HAP-1 (cell line): Measurements from ENCODE around the gene TRNAU1AP.
"Not testable (repeated sequence)": the region's sequence is repeated elsewhere in the genome, so short reads cannot be mapped to it uniquely, and the experiment has no call there.

Source experiments
- DNase-seq, 2 experiments: peaks; one replicate each; pipeline ENCODE4 v3.0.0-alpha.2; 2016 to 2020; ENCODE audit warnings: low spot score in 2 of 2
- H3K27me3 ChIP-seq: fragments of 250-450 bp; sonication (Bioruptor Pico); 2 replicates; pipeline ENCODE4 v1.5.1; 2020; ENCODE audit warnings: low read depth, mild to moderate bottlenecking, moderate library complexity
- H3K36me3 ChIP-seq: fragments of 250-450 bp; sonication (Bioruptor Pico); replicated peaks from 2 replicates; pipeline ENCODE4 v1.5.1; 2020; ENCODE audit warnings: mild to moderate bottlenecking
- H3K4me1 ChIP-seq: fragments of 250-450 bp; sonication (Bioruptor Pico); 2 replicates; pipeline ENCODE4 v1.5.1; 2020; ENCODE audit warnings: mild to moderate bottlenecking
- H3K4me3 ChIP-seq: fragments of 250-450 bp; sonication (Bioruptor Pico); 2 replicates; pipeline ENCODE4 v1.5.1; 2020; ENCODE audit warnings: mild to moderate bottlenecking, moderate library complexity
- H3K9me3 ChIP-seq: fragments of 250-450 bp; sonication (Bioruptor Pico); 2 replicates; pipeline ENCODE4 v1.5.1; 2020; ENCODE audit warnings: mild to moderate bottlenecking, moderate library complexity
- in situ Hi-C: fragments of 300-500 bp; cut with MboI; formaldehyde crosslinking; loops from 3 replicates; pipeline ENCODE4 v1.14.3; 2020; ENCODE audit warnings: low sequenced_read_pairs, inconsistent platforms, mixed read lengths

Gene TRNAU1AP

DNA sequence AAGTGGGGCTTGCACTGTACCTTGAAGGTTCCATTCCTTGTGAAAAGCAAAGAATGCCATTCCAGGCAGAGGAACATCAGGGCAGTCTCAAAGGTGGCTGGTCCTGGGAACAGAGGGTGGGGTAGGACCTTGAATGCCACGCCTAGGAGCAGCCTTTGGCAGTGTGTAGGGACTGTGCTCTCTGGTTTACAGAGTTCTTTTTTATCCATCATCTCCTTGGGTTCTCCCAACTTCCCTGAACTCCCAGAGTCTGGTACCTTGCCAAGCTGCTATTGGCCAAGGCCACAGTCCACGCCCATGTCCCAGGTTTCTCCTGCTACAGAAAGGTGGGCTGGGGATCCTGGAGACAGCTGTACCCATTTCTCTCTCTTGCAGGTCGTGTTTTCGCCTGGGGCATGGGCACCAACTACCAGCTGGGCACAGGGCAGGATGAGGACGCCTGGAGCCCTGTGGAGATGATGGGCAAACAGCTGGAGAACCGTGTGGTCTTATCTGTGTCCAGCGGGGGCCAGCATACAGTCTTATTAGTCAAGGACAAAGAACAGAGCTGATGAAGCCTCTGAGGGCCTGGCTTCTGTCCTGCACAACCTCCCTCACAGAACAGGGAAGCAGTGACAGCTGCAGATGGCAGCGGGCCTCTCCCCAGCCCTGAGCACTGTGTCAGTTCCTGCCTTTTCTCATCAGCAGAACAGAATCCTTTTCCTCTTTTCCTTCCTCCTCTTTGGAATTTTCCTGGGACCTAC lies 15.3 kb upstream of the TRNAU1AP start:
- in situ Hi-C loops, result no loop called here
- no peak overlapping the region for H3K4me3 ChIP-seq
- DNase-seq, result no peak
- H3K36me3 ChIP-seq, result peaks cover 57% of the 10 kb centered on the region
- H3K27me3 ChIP-seq, result no peaks in the 10 kb centered on the region
- H3K4me1 ChIP-seq, result peaks cover 10% of the 10 kb centered on the region
- no peaks in the 10 kb centered on the region; the same call in 1 of the 2 replicates for H3K9me3 ChIP-seq

DNA sequence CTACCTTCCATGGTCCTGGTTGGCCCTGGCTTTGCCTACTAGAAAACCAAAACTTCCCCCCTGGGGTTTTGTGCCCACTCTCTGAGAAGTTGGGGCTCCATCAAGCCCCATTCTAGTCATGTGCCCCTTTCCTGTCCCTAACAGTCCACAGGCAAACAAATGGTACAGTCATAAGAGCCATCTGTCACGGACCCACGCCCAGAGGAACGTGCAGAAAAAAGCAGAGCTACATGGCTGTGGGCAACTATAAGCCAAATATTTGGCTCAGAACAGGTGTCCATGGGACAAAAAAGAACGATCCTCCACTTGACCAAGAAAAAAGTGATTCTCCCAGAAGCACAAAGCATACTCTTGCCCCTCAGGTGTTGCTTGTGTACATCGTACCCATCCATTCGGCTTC lies 14.6 kb upstream of the TRNAU1AP start:
- peaks cover 51% of the 10 kb centered on the region for H3K36me3 ChIP-seq
- H3K27me3 ChIP-seq, result no peaks in the 10 kb centered on the region
- peaks cover 10% of the 10 kb centered on the region for H3K4me1 ChIP-seq
- no peak overlapping the region for H3K4me3 ChIP-seq
- no peaks in the 10 kb centered on the region; the same call in 1 of the 2 replicates for H3K9me3 ChIP-seq
- DNase-seq, result no peak
- in situ Hi-C loops, result no loop called here

DNA sequence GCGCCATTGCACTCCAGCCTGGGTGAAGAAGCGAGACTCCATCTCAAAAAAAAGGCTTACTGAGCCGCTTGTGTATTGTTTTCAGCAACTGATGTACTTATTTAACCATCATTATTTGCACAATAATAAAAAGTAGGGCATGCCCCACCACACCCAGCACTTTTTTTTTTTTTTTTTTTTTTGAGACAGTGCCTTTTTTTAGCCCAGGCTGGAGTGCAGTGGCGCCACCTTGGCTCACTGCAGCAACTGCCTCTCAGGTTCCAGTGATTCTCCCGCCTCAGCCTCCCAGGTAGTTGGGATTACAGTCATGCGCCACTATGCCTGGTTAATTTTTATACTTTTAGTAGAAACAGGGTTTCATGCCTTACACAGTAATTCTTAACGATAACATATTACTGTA lies 12.2 kb upstream of the TRNAU1AP start:
- Histone ChIP-seq H3K27me3 (no peaks in the 10 kb centered on the region), H3K4me3 (no peak overlapping the region), H3K4me1 (peaks cover 10% of the 10 kb centered on the region), H3K9me3 (no peaks in the 10 kb centered on the region; the same call in 1 of the 2 replicates), H3K36me3 (peaks cover 33% of the 10 kb centered on the region)
- peak; percentile 63 to 71 for DNase-seq
- in situ Hi-C loops, result no loop called here

DNA sequence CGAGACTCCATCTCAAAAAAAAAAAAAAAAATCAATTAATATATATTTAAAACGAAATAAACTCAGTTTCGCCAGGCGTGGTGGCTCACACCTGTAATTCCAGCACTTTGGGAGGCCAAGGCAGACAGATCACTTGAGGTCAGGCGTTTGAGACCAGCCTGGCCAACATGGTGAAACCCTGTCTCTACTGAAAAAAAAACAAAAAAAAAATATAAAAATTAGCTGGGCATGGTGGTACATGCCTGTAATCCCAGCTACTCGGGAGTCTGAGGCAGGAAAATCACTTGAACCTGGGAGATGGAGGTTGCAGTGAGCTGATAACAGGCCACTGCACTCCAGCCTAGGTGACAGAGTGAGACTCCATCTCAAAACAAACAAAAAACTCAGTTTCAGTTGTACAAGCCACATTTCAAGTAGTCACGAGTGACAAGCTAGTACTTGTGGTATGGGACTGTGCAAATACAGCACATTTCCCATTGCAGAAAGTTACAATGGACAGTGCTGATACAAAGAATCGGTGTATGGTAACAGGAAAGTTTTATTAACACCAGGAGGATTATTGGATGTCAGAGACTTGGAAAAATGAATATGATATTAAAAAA lies 11.4 kb upstream of the TRNAU1AP start:
- H3K27me3 ChIP-seq, in situ Hi-C loops, H3K4me3 ChIP-seq, DNase-seq, H3K9me3 ChIP-seq: not testable (repeated sequence)
- H3K36me3 ChIP-seq, result peaks cover 24% of the 10 kb centered on the region
- H3K4me1 ChIP-seq, result peaks cover 10% of the 10 kb centered on the region

DNA sequence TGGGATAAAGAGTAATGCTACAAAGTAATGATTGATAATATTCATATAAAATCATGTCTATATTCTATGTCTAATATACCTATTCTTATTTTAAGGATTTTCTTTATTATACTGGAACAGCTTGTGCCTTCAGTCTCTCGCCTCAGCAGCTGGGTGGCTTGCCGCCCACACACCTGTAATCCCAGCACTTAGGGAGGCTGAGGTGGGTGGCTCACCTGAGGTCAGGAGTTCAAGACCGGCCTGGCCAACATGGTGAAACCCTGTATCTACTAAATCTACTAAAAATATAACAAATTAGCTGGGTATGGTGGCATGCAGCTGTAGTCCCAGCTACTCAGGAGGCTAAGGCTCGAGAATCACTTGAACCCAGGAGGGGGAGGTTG lies 7.6 kb upstream of the TRNAU1AP start:
- Histone ChIP-seq H3K27me3 (no peaks in the 10 kb centered on the region), H3K36me3 (peaks cover 1% of the 10 kb centered on the region; the same call in 1 of the 2 replicates), H3K9me3 (no peaks in the 10 kb centered on the region), H3K4me3 (no peak overlapping the region), H3K4me1 (peaks cover 7% of the 10 kb centered on the region)
- in situ Hi-C loops, result no loop called here
- DNase-seq, result no peak

DNA sequence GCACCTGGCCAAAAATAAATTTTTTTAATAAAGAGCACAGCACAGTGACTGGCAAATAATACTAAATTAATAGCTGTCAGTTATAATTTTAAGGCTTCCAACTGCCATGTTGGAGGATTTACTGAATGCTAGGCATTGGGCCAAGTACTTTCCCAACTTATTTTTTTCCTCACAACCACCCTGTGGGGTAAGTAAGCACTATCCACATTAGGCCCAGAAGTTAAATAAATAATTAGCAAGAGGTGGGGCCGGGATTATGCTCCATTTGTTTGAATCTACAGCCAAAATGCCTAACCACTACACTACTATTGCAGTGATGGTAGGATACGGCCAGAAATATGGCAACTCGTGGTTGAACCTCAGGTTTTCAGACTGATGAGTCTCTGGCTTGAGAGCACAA lies 4.6 kb upstream of the TRNAU1AP start:
- in situ Hi-C loops, result no loop called here
- no peaks in the 10 kb centered on the region for H3K36me3 ChIP-seq

DNA sequence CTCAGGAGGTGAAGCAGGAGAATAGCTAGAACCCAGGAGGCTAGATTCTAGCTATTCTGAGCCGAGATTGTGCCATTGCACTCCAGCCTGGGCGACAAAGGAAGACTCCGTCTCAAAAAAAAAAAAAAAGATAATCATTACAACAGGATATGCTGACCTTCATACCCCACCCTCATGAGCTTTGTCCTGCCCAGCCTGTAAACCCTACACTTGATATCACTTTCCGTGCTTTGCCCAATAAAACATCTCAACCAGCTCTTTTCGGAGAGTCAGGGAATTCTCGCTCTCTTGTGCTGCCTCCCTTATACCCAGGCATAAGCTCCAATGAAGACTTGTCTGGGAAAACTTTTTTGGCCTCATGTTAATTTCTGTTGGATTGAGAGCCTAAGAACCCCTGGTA lies 1.5 kb upstream of the TRNAU1AP start:
- H3K36me3 ChIP-seq, result peaks cover 5% of the 10 kb centered on the region; the same call in 1 of the 2 replicates
- H3K4me1 ChIP-seq, result peaks cover 9% of the 10 kb centered on the region
- no peaks in the 10 kb centered on the region for H3K9me3 ChIP-seq
- no peak overlapping the region for H3K4me3 ChIP-seq
- no peak for DNase-seq
- H3K27me3 ChIP-seq, result no peaks in the 10 kb centered on the region
- in situ Hi-C loops, result no loop called here

More for the DNA sequence above, 4.6 kb upstream of the TRNAU1AP start:
- no peak for DNase-seq
- Histone ChIP-seq H3K4me1 (peaks cover 4% of the 10 kb centered on the region), H3K4me3 (no peak overlapping the region), H3K27me3 (no peaks in the 10 kb centered on the region), H3K9me3 (no peaks in the 10 kb centered on the region)

DNA sequence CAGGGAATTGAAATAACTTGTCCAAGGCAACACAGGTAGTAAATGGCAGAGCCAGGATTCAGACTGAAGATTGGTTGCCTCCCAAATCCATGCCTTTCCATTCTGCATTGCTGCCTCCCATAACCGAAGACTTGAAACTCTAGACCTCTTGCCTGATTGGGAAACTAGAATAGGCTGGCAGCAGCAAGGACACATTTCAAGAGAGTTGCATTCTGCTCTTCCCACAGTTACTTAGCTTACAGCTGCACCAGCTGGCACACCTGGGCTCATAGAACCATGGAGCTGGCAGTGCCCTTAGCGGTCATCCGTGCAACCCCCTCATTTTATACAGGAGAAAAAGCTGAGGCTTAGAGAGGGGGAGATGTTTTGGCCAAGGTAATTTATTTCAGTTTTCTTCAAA lies 8.0 kb downstream of the TRNAU1AP start:
- in situ Hi-C loops, result no loop called here
- H3K4me3 ChIP-seq, result no peak overlapping the region
- peaks cover 65% of the 10 kb centered on the region for H3K36me3 ChIP-seq
- no peaks in the 10 kb centered on the region for H3K9me3 ChIP-seq
- H3K4me1 ChIP-seq, result no peaks in the 10 kb centered on the region
- H3K27me3 ChIP-seq, result no peaks in the 10 kb centered on the region
- DNase-seq, result no peak

DNA sequence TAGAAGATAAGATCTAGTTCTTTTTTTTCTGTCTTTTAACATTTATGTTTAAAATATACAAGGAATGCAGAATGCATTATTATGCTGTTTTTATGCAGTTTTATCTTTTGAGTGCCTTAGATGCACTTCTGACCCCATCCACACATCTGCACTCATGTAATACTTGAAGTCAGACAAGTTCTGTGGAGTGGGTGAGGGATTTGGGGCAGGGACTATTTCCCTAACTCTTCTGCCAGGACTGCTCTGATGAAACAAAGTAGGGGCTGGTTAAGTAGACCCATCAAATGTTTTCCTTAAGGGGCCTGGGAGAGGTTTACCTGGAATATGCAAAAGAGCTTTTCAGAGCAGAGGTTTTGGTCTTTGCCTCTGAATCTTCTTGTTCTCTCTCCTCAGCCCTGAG lies 11.4 kb downstream of the TRNAU1AP start:
- Histone ChIP-seq H3K4me3 (no peak overlapping the region), H3K27me3 (no peaks in the 10 kb centered on the region), H3K9me3 (no peaks in the 10 kb centered on the region), H3K36me3 (peaks cover 81% of the 10 kb centered on the region), H3K4me1 (no peaks in the 10 kb centered on the region)
- in situ Hi-C loops, result no loop called here
- DNase-seq, result no peak

DNA sequence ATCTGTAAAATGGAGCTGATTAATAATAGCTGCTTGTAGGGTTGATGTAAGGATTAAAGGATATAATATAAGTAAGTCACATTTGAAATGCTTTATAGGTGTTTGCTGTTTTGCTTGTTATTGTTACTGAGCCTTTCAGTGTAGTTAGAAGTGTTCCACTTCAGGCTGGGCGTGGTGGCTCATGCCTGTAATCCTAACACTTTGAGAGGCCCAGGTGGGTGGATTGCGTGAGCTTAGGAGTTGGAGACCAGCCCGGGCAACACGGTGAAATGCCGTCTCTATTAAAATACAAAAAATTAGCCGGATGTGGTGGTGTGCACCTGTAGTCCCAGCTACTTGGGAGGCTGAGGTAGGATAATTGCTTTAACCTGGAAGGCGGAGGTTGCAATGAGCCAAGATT lies 12.2 kb downstream of the TRNAU1AP start:
- H3K4me1 ChIP-seq, result no peaks in the 10 kb centered on the region
- in situ Hi-C loops, result no loop called here
- no peak for DNase-seq
- no peaks in the 10 kb centered on the region for H3K9me3 ChIP-seq
- H3K36me3 ChIP-seq, result peaks cover 75% of the 10 kb centered on the region
- H3K27me3 ChIP-seq, result no peaks in the 10 kb centered on the region
- no peak overlapping the region for H3K4me3 ChIP-seq

DNA sequence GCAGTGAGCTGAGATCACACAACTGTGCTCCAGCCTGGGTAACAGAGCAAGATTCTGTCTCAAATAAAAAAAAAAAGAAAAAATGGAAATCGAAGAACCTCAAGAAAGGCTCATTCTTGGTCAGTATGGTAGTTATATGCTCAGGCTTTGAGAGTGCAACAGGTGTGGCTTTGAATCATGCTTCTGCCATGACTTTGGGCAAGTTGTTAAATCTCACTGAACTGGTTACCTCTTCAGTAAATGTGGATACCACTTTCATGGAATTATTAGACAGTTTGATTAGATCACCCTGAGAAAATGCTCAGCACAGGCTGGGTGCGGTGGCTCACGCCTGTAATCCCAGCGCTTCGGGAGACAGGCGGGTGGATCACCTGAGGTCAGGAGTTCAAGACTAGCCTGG lies 12.8 kb downstream of the TRNAU1AP start:
- Histone ChIP-seq H3K36me3 (peaks cover 68% of the 10 kb centered on the region), H3K9me3 (no peaks in the 10 kb centered on the region), H3K27me3 (no peaks in the 10 kb centered on the region), H3K4me3 (no peak overlapping the region), H3K4me1 (no peaks in the 10 kb centered on the region)
- in situ Hi-C loops, result no loop called here
- DNase-seq, result no peak

DNA sequence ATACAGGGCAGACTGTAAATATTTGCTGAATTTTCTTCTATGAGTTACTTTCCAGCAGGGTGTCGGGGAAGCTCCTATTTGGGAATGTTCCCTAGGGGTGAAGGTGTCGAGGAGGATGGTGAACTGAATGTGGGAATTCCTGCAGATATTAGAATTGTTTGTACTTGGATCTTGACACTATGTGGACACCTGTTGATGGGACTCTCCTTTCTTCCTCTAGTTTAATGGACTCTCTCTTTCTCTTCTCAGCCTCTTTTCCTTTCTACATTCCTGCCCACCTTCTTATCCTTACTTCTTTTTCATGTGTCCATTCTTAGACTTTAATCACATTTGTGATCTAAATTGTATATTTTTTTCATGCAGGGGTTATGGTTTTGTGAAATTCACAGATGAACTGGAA lies 14.0 kb downstream of the TRNAU1AP start:
- DNase-seq, result no peak
- in situ Hi-C loops, result no loop called here
- Histone ChIP-seq H3K9me3 (no peaks in the 10 kb centered on the region), H3K36me3 (peaks cover 64% of the 10 kb centered on the region), H3K4me1 (no peaks in the 10 kb centered on the region), H3K27me3 (no peaks in the 10 kb centered on the region), H3K4me3 (no peak overlapping the region)

DNA sequence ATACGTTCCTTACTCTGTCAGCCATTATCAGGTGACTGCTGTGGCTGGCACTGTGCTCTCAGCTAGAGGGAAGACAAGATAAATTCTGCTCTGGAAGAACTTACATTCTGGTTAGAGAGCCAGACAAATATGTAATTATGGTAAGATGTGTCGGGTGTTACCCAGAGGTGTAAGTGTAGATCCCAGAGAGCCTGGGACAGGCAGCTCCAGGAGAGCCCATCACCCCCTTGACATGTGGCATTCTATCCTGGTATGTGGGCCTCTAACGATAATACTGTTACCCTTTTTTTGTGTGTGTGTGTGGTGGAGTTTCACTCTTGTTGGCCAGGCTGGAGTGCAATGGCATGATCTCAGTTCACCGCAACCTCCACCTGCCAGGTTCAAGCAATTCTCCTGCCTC lies 19.0 kb downstream of the TRNAU1AP start:
- DNase-seq, result no peak
- Histone ChIP-seq H3K9me3 (no peaks in the 10 kb centered on the region), H3K36me3 (peaks cover 56% of the 10 kb centered on the region), H3K27me3 (no peaks in the 10 kb centered on the region), H3K4me3 (no peak overlapping the region), H3K4me1 (peaks cover 11% of the 10 kb centered on the region)
- in situ Hi-C loops, result no loop called here

DNA sequence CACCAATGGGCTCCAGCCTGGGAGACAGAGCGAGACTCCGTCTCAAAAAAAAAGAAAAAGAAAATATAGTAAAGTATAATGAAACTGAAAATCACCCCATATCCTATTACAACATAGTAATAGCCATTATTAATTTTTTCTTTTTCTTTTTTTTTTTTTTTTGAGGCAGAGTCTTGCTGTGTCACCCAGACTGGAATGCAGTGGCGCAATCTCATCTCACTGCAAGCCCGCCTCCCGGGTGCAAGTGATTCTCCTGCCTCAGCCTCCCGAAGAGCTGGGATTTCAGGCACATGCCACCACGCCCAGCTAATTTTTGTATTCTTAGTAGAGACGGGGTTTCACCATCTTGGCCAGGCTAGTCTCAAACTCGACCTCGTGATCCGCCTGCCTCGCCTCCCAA lies 20.0 kb downstream of the TRNAU1AP start:
- Histone ChIP-seq H3K36me3 (peaks cover 56% of the 10 kb centered on the region), H3K4me1 (peaks cover 11% of the 10 kb centered on the region)
- H3K4me3 ChIP-seq, H3K9me3 ChIP-seq, in situ Hi-C loops, DNase-seq, H3K27me3 ChIP-seq: not testable (repeated sequence)
